Measurements from ENCODE around the gene TSPAN9. TPM values are rescaled to one million over a fixed set of nuclear protein-coding genes. Genes with fewer than 3 reads are reported as not detected.

Gene TSPAN9
- total RNA-seq, 4 donors from 2014 or later: 27.9 to 49.1 (median 42.0) TPM

DNA sequence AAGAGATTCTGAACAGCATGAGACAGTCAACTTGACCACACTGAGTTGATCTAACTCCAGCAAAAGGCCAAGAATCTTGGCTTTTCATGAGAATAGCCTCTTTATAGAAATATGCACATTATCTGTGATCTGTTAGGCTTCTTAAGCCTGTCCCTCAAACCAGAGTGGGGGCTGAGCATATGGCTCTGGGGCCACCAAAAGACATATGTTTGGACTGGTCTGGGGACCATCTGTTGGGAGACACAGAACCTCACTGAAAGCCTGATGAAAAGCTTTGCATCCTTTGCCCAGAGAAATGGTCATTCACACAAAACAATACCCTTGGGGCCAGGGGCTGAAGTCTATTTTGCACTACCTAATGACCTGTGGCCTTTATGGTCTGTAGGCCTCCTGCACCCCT lies 248.6 kb downstream of the TSPAN9 start:
- no peak for DNase-seq (ENCODE audit: low spot score in 2 of 2)
- no peak overlapping the region for H3K4me3 ChIP-seq (ENCODE audit: low read depth, poor library complexity, severe bottlenecking)
- no peak for TF ChIP-seq POLR2A (IDR thresholded peaks at IDR 0.05)
- TF ChIP-seq, protein P1, sequence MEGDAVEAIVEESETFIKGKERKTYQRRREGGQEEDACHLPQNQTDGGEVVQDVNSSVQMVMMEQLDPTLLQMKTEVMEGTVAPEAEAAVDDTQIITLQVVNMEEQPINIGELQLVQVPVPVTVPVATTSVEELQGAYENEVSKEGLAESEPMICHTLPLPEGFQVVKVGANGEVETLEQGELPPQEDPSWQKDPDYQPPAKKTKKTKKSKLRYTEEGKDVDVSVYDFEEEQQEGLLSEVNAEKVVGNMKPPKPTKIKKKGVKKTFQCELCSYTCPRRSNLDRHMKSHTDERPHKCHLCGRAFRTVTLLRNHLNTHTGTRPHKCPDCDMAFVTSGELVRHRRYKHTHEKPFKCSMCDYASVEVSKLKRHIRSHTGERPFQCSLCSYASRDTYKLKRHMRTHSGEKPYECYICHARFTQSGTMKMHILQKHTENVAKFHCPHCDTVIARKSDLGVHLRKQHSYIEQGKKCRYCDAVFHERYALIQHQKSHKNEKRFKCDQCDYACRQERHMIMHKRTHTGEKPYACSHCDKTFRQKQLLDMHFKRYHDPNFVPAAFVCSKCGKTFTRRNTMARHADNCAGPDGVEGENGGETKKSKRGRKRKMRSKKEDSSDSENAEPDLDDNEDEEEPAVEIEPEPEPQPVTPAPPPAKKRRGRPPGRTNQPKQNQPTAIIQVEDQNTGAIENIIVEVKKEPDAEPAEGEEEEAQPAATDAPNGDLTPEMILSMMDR (IDR thresholded peaks at IDR 0.05): no peak
- intact Hi-C loops (cut with DNase I; ENCODE audit: low total_unique reads): no loop called here

GRCh38 chr12:3326156-3326849 lies 249.1 kb downstream of the TSPAN9 start:
- no peak overlapping the region for H3K4me3 ChIP-seq (ENCODE audit: low read depth, poor library complexity, severe bottlenecking)
- no peak for DNase-seq (ENCODE audit: low spot score in 2 of 2)
- WGBS, 2 donors: 70 to 72% methylated on average over 15 of the region's 15 CpGs
- intact Hi-C loops (cut with DNase I; ENCODE audit: low total_unique reads): no loop called here
- TF ChIP-seq POLR2A (IDR thresholded peaks at IDR 0.05): no peak
- TF ChIP-seq, protein P1 (IDR thresholded peaks at IDR 0.05): no peak

- TF ChIP-seq POLR2A (IDR thresholded peaks at IDR 0.05): no peak
- TF ChIP-seq, protein P1 (IDR thresholded peaks at IDR 0.05): no peak
- WGBS, 2 donors: 82 to 84% methylated on average over 17 of the region's 17 CpGs
Measured at GRCh38 chr12:3326850-3327780, 249.9 kb downstream of the TSPAN9 start.

DNA sequence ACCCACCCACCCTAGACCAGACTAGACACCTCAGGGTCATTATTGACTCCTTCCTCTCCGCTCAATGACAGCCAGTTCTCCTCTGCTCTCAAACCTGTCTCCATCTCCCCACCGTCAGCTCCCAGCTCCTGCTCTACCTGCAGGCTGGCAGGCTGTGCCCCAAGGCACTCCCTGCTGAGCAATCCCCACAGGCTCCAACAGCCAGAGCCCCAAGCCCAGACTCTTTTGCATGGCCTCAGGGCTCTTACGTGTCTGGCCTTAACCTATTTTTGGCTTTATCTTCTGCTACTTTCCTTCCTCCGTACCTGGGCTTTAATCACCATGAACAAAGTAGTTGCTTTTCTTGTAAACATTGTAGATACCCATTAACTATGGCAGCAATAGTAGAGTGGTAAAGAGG lies 250.9 kb downstream of the TSPAN9 start:
- intact Hi-C loops (cut with DNase I; ENCODE audit: low total_unique reads): no loop called here
- DNase-seq (ENCODE audit: low spot score in 2 of 2): no peak
- WGBS, 2 donors: 75 to 80% methylated on average over 4 of the region's 4 CpGs
- no peak for TF ChIP-seq POLR2A (IDR thresholded peaks at IDR 0.05)
- TF ChIP-seq, protein P1 (IDR thresholded peaks at IDR 0.05): no peak
- no peak overlapping the region for H3K4me3 ChIP-seq (ENCODE audit: low read depth, poor library complexity, severe bottlenecking)

More at GRCh38 chr12:3326850-3327780, 249.9 kb downstream of the TSPAN9 start:
- intact Hi-C loops (cut with DNase I; ENCODE audit: low total_unique reads): no loop called here
- no peak for DNase-seq (ENCODE audit: low spot score in 2 of 2)
- H3K4me3 ChIP-seq (ENCODE audit: low read depth, poor library complexity, severe bottlenecking): no peak overlapping the region

GRCh38 chr12:3328571-3328970 lies 251.4 kb downstream of the TSPAN9 start:
- no peak overlapping the region for H3K4me3 ChIP-seq (ENCODE audit: low read depth, poor library complexity, severe bottlenecking)
- intact Hi-C loops (cut with DNase I; ENCODE audit: low total_unique reads): no loop called here
- 78 to 84% methylated on average over 14 of the region's 14 CpGs for WGBS, 2 donors
- DNase-seq (ENCODE audit: low spot score in 2 of 2): no peak
- TF ChIP-seq, protein P1 (IDR thresholded peaks at IDR 0.05): no peak
- no peak for TF ChIP-seq POLR2A (IDR thresholded peaks at IDR 0.05)

Measured in lower leg skin (tissue), 4 donors.